ENCODE results near the gene GLIPR1L2.
"Not testable (repeated sequence)": the region's sequence is repeated elsewhere in the genome, so short reads cannot be mapped to it uniquely, and the experiment has no call there.

GLIPR1L2 gene

GRCh38 chr12:75390899-75391538 lies at the start of gene GLIPR1L2:
GLIPR1L2 (plus strand) TSS chr12:75391089; CDS start chr12:75391117, 28 bp downstream.
- peak; percentile 91 for FAIRE-seq

- no peak for FAIRE-seq
Measured at GRCh38 chr12:75341873-75342272, 49.0 kb upstream of the GLIPR1L2 start.

GRCh38 chr12:75345531-75345930 lies 45.4 kb upstream of the GLIPR1L2 start:
- FAIRE-seq: no peak

DNA sequence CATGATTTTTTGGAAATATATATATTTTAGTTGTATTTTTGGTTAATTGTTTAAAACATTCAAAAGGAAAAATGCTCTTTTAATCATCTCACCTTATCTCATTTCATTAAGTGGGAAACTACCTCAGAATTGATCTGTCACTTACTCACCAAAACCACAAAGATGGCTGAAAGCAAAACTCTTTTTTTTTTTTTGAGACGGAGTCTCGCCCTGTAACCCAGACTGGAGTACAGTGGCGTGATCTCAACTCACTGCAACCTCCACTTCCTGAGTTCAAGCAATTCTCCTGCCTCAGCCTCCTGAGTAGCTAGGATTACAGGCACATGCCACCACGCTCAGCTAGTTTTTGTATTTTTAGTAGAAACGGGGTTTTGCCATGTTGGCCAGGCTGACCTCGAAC lies 44.7 kb upstream of the GLIPR1L2 start:
- not testable (repeated sequence) for FAIRE-seq

- FAIRE-seq: no peak
Measured at GRCh38 chr12:75349946-75350345, 40.9 kb upstream of the GLIPR1L2 start.

DNA sequence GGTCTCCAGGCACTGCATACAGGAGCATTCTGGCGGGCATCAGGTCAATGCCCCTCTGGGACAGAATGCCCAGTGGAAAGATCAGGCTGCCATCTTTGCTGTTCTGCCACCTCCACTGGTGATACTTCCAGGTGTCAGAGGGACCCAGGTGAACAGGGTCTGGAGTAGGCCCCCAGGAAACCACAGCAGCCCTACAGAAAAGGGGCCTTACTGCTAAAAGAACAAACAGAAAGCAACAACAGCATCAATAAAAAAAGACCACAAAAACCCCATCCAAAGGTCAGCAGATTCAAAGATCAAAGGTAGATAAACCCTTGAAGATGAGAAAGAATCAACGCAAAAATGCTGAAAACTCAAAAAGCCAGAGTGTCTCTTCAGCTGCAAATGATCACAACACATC lies 40.5 kb upstream of the GLIPR1L2 start:
- no peak for FAIRE-seq

- no peak for FAIRE-seq
Measured at GRCh38 chr12:75354011-75354410, 36.9 kb upstream of the GLIPR1L2 start.

- no peak for FAIRE-seq
Measured at GRCh38 chr12:75360920-75361319, 30.0 kb upstream of the GLIPR1L2 start.

DNA sequence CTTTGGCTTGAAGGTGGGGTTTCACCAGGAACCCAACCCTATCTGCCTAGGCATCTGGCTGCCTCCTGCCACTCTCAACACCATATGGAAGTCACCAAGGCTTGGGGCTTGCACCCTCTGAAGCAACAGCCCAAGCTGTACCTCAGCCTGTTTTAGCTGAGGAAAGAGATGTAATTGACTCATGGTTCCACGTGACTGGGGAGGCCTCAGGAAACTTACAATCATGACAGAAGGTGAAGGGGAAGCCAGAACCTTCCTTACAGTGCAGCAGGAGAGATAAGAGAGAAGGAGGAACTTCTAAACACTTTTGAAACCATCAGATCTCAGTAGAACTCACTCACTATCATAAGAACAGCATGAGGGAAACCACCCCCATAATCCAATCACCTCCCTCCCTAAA lies 29.5 kb upstream of the GLIPR1L2 start:
- FAIRE-seq: no peak

DNA sequence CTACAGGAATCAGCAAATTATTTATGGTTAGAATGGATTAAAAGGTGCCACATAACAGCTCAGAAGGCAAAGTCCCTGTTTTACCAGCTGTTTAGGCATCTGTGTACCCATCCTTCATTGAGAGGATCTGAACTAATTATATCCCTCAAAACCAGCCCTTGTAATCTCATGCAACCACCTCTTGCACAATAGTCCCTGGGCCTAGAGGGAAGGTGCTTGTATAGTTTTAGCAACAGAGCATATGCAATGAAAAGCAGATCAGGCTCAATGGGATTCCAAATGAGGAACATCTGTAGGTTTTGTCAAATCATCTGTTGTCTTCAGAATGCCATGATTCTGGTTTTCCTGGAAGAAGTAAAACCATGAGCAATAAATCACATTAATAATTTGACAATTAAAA lies 26.0 kb upstream of the GLIPR1L2 start:
- FAIRE-seq: no peak

- FAIRE-seq: no peak
Measured at GRCh38 chr12:75366629-75367028, 24.3 kb upstream of the GLIPR1L2 start.

- FAIRE-seq: no peak
Measured at GRCh38 chr12:75374971-75375370, 15.9 kb upstream of the GLIPR1L2 start.

DNA sequence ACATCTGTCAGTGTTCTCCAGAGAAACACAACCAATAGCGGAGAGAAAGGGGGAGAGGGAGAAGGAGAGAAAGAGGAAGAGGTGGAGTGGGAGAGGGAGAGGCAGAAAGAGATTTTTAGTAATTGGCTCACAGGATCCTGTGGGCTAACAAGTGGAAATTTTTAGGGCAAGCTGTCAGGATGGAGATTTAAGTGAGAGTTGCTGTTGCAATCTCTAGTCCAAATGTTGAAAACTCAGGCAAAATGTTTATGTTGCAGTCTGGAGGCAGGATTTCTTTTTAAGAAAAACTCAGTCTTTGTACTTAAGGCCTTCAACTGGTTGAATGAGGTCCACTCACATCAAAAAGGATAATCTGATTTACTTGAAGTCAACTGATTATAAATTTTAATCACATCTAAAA lies 12.5 kb upstream of the GLIPR1L2 start:
- FAIRE-seq: no peak

DNA sequence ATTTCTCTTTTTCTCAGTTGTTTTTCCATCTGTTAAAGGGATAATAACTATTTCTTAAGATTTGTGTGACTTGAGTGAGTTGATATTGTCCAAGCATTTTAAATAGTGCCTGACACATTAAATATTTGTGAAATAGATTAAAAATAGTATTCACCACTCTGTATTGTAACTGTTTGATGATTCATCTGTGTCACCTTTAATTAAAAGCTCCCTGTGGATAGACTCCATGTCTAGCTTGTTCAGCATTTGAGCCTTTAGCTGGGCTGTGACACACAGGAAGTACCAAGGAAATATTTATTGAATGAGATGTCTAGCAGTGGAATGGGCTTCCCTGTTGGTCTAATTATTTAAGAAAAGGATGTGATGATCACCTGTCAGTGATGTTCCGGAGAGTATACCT lies 1.8 kb upstream of the GLIPR1L2 start:
- FAIRE-seq: no peak

- no peak for FAIRE-seq
Measured at GRCh38 chr12:75389706-75390105, 1.2 kb upstream of the GLIPR1L2 start.

GRCh38 chr12:75390156-75390898 lies 562 bp upstream of the GLIPR1L2 start:
- FAIRE-seq: no peak

DNA sequence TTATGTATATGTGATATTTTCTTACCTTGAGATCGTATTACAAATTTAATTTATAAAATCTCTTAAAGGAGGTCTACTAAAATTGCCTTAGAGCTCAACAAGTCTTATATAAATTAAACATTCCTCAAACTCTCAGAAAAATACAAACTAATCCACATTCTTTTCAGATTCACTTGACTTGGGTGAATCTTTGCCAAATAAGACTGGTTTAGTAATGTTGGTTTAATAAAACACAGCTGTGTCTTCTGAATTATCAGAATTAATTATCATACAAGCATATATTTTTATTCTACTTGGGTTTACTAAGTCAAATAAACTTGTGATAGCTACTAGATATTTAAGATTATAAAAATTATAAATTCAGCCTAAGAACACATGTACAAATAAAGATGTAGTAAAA lies 13.3 kb downstream of the GLIPR1L2 start:
- peak; percentile 88 for FAIRE-seq

DNA sequence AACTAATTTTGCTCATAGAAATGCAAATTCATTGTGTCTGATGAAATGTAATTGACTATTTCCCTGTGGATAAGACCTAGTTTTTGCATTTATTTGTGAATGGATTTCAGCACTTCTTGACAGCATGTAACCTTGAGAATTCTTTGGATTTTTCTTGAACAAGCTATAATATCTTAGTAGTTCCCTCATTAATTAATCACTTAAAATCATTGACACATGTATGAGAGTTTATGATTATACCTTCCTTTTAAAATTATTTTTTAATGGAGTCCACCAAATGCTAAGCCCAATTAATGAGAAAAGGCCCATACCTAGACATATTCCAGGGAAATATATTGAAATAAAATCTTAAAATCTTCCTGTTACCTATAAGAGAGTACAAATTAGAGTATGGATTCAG lies 16.8 kb downstream of the GLIPR1L2 start:
- FAIRE-seq: no peak

DNA sequence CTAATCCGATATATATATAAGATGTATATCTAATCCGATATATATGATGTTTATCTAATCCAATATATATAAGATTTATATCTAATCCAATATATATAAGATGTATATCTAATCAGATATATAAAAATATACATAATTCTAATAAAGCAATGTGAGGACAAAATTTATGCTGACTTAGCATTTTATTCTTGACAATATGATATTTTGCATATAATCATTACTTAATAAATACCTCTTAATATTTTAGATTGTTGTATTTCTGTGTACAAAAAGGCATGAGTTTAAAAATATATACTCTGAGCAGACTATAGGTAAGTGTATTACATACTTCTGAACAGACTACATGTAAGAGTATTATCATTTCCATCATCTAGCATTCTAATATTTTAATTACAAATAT lies 18.9 kb downstream of the GLIPR1L2 start:
- peak; percentile 97 for FAIRE-seq

- FAIRE-seq: no peak
Measured at GRCh38 chr12:75414671-75415070, 23.8 kb downstream of the GLIPR1L2 start.

DNA sequence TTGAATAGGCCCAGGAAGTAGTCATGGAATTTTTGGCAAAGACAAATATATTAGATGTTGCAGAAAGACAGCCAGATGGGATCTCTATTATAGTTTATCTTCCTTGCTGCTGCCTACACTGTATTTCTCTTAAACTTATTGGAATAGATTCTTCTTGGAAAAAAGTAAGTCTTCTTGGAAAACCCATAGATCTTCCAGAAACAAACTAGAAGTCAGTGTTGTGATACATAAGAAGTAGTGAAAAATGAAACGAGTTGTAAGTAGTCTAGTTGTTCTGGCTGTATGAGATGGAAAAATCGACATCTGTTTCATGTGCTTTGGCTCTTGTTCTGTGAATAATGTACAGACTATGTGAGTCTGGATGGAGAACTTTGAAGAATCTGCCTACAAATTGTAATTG lies 29.0 kb downstream of the GLIPR1L2 start:
- FAIRE-seq: no peak

GRCh38 chr12:75427491-75427890 lies 36.6 kb downstream of the GLIPR1L2 start:
- FAIRE-seq: no peak

GRCh38 chr12:75428767-75429166 lies 37.9 kb downstream of the GLIPR1L2 start:
- FAIRE-seq: no peak

DNA sequence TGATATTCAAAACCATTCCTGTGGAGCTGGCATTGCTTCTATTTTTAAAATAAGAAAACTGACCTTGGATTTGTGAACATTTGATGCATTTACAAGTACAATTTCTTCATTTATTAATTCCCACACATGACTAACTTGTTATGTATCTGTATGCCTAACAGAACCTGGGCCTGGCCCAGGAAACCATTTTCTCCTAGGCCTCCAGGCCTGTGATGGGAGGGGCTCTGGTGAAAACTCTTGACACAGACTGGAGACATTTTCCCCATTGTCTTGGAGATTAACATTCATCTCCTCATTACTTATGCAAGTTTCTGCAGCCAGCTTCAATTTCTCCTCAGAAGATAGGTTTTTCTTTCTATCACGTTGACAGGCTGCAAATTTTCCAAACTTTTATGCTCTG lies 42.0 kb downstream of the GLIPR1L2 start:
- FAIRE-seq: no peak

DNA sequence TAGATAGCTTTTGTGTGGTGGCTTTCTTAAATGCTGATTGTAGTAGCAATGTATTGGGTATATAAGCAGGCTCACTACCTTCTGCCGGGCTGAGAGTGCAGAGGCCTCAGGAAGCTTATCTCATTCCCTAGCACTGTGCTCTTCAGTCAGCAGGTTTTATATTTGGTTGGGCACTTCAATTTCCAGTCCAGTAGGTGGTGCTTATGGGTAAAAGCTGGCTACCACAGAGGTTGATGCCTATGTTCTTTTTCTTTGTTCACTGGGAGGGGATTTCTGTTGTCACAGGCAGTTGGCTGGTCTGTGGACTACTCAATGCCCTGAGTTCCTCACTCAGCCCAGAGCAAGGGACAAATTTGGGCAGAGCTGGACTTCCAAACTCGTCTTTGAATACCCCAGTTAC lies 46.7 kb downstream of the GLIPR1L2 start:
- FAIRE-seq: no peak

Data from G401.6 (cell line).